Body of pancreas (tissue), 4 donors: ENCODE data around the gene PCSK4.

Experiments
- CTCF ChIP-seq, 7 experiments: fragments of 450-650 bp in 4 of 7; fragments of 200-600 bp in 3 of 7; sonication (generic) in 3 of 7; IDR thresholded peaks; one replicate each; pipeline ENCODE4 v1.5.1; 2016 to 2019; ENCODE audit warnings: antibody characterized with exemption in 7 of 7
- POLR2A ChIP-seq, 3 donors: fragments of 450-650 bp; IDR thresholded peaks; one replicate each; pipeline ENCODE4 v1.6.1; 2016; ENCODE audit warnings: antibody characterized with exemption in 3 of 3, mild to moderate bottlenecking in 2 of 3

DNA sequence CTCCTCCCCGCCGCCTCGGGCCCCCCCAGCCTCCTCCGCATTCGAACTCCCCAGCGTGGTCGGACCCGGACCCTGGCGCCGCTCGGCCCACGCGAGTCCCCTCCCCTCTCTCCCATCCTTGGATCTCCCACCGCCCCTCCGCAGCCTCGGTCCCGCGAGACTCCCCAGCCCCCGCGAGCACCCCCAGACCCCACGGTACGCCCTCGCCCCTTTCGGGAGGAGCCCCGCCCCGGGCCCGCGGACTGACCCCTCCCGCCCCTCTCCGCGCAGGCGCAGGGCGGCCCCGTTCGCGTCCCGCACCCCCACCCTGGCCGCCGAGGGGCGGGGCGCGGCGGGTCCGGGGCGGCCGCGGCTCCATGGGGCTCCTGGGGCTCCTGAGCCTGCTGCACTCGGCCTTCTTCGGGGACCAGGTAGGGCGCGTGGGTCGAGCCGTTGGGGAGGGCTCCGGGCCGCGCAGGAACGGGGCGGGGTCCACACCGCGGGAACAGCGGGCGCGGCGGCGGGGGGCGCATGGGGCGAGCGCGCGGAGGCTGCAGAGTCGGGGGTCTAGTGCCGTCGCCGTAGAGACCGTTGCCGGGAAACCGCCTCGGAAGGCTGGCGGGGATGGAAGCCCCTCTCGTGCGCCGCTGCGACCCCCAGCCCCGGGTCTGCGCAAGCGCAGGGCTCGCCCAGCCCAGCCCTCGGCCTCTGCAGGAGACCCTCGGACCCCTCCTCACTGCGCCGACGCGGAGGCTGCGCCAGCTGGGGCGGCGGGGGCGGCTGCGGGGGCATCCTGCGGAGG lies 44.0 kb downstream of the PCSK4 start:
- TF ChIP-seq CTCF (IDR thresholded peaks at IDR 0.05) (no peak), POLR2A (IDR thresholded peaks at IDR 0.05) (no peak)
